ENCODE data around the gene IKZF3.

Gene IKZF3

DNA sequence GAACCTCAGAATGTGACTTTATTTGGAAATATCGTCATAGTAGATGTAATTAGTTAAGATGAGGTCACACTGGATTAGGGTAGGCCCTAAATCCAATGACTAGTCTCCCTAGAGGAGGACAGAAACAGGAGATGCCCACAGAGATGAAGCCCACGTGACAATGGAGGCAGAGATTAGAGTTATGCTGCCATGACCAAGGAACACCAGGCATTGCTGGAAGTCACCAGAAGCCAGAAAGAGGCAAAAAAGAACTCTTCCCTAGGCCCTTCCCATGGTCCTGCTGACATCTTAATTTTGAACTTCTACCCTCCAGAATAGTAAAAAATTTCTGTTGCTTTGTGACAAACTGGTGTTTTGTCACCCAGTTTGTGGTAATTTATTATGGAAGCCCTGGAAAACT, 49.6 kb downstream of the IKZF3 start:
- DNase-seq = no peak

DNA sequence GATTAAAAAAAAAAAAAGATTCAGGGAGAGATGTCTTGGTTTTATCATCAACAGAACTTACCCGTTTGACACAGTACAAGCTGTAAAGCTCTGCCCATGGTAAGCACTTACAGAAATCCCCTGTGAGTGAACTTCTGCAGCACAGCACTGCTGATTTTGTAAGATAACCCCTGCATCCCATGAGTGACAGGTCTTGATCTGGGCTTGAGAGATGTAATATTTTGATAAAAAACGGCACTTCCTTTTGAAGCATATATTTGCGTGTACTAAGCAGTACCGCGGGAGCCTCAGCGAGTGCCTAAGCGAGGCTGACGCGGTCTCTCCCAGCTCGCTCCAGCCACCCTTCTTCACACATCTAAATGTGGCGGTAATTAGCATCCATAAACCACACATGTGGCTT, 50.5 kb downstream of the IKZF3 start:
- no peak for DNase-seq

DNA sequence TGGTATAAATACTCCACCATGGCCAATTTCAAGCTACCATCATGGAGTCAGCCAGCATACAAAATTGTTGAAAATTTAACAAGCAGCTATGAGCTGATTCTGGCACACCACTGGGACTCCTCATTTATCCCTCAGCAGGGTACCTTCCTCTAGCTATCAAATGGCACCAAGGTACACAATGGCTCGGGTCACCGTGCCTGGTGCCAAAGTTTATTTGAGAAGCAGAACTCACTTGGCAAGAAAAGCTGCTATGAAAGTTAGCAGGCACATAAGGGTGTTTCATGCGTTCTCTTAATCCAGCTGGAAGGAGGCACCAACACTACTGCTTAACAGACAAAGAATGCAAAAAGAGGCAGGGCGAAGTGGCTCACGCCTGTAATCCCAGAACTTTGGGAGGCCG, 51.6 kb downstream of the IKZF3 start:
- DNase-seq = no peak

DNA sequence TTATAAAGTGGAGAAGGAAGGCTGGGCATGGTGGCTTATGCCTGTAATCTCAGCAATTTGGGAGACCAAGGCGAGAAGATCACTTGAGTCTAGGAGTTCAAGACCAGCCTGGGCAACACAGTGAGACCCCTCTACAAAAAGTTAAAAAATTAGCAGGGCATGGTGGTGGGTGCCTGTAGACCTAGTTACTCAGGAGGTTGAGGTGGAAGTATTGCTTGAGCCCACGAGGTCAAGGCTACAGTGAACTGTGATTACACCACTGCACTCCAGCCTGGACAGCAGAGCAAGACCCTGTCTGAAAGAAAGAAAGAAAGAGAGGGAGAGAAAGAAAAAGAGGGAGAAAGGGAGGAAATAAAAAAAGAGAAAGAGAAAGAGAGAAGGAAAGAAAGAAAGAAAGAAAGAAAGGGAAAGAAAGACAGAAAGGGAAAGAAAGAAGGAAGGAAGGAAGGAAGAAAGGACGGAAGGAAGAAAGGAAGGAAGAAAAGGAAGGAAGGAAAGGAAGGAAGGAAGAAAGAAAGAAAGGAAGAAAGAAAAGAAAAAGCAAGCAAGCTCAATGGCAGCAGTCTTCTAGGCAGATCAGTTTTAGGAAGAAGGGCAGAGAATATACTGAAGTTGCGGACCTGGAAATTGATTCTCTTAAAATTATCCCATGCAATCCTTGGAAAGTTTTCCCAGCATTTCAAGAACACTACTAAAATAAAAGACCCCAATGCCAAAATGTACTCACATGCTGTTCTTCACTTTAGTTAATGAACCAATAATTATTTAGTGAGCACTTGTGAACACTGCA, 53.0 kb downstream of the IKZF3 start:
- DNase-seq = no peak

DNA sequence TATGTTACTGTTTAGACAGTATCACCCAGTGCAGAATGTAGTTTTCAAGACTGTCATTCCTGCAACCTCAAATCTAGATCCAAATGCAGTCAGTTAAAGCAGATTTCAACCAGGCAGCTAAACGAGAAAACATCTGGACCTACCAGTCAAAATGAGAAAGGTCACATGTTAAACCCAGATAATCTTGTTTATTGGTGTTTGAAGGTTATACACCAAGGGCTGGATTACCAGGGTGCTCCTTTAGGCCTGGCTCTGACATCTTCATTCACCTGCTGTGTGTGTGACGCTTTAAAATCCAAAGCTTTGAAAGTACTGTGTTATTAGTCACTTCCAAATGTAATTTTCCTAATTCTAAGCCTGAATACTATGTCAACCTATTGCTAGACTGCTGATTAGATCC, 54.9 kb downstream of the IKZF3 start:
- no peak for DNase-seq

DNA sequence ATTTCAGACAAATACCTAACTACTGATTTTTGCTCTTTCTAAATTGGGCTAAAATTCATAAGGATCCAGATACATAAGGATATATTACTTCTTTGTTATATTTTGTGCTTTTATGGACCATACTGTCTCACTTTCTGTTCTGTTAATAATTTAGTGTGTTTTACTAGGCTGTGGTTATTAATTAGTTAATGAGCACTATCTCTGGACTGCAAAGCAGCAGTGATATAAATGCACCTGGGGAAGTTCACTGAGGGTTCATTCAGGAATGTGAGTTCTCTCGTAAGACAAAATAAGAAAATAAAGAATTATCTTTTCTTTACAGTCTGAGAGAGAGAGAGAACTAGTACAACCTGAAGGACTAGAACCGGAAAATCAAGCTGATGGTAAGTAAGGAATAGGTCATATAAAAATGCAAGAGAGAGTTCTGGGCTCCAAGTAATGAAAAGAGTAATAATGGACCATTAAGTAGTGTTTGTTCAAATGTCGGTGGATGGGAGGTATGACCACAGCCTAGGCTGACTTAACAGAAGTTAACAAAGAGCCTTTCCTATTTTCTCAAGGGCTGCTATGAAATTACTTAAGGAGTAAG, 55.6 kb downstream of the IKZF3 start:
- DNase-seq = no peak

DNA sequence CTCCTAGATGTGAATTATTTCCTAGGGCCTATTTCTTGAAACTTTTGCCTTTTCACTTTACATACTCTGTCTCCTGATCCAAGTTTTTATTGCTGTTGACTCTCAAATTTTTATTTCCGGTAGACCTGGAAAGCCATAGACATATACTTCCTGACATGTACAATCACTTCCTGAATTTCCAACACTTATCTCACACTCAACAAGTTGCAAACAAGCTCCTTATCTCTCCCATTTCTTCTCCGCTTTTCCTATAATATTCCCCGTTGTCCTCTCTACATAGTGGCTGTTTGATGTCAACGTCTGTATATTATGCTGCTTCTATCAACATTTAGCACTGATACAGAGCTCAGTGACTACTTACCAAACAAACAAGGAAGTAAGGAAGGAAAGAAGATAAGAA, 59.3 kb downstream of the IKZF3 start:
- DNase-seq = no peak

DNA sequence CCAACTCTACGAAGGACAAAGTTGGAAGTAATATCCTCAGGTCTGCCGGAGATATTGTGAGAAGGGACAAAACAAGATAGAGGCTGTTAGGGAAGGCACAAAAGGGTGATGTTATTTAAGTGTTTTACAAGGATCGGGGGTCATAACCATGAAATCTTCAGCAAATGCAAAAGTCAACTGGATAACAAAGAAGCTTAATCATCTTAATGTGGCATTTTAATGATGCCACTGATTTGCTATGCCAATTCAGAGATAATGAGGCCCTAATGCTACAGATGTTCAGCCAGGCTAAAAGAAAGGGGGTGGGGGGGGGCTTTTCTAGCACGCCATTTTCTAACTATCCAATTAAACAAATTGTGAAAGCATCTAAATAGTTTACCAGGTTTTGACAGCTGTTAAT, 63.1 kb downstream of the IKZF3 start:
- no peak for DNase-seq

DNA sequence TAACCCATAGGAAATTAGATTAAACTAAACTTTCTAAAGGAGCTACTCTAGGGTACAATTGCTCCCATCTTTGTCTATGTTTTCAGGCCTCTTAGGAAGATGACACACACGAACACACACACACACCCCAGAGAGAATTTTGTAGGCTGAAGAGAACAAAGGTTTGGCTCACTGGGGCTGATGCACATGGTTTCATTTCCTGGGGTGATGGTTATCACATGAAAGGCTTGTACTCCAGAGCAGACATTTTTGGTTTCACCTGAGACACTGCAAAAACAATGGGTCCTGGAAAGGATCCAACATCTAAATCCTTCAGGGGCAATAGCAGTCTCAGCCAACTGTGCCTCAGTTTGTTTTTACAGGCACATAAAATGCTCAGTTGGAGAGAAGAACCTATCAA, 63.6 kb downstream of the IKZF3 start:
- DNase-seq = no peak

DNA sequence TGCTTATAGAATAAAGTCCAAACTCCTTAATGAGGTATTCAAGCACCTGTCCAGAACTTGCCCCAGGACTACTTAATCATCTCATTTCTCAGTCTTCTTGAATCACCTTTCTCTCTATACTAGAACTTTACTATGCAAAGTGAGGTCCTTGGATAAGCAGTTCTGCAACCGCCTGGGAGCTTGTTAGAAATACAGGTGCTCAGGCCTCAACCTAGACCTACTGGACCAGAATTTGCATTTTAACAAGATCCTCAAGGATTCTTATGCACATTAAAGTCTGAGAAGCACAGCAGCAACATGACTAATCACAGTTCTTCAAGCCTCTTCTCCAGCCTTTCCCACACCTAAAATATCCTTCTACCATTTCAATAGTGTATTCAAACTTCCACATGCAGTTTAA, 64.7 kb downstream of the IKZF3 start:
- no peak for DNase-seq

DNA sequence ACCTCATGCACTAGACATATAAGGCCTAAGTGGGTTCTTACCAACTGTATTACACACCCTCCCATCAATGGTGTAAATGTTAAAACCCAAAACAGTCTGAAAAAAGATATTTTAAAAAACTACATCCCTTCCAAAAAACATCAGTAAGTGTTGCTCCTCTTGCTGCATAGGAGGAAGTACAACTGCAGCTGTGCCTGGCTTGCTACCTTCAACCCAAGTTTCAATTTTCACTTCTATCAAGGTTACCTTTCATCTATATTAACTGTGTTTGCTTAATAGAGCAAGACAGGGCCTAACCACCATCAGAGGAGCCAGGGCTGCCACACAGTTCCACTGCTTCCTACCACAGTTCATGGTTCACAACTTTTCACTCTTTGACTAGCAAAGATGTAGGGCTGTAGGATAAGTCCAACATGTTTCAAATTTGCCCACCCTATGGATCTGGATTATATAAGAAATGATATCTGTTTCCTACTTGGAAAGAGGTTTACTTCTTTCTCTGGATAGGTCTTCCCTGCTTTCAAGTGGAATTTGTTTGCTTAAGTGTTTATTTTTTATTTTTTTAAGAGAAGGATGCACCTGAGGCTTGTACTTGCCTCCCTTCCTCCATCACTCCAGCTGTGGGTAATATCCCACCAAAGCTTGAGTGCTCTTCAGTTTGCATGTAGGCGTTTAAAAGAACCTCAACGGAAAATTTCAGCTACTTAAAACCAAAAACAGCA, 69.7 kb downstream of the IKZF3 start:
- no peak for DNase-seq

DNA sequence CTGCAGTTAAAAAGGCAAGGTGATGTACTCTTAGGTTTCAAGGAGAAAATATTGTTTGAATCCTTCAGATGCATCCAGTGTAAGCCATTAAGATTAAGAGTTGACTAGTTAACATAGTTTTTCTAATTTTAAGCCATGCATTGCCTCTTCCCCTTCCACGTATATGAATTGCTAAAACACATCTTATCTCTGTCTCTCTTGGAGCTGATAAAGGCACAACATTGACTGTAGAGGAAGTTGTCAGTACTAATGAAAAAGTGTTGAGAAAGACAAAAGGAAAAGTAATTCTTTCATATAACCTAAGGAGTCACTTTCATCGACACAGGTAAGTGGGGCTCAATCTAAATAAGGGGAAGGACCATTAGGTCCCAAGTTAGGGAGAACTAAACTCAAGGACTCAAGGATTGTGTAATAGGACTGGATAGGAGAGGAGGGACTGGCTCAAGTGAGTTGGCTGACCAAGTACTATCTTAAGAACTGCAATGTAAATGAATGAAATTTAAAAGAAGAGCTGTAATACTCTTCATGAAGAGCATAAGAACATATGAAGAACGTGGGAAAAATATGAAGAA, 70.7 kb downstream of the IKZF3 start:
- DNase-seq = no peak

DNA sequence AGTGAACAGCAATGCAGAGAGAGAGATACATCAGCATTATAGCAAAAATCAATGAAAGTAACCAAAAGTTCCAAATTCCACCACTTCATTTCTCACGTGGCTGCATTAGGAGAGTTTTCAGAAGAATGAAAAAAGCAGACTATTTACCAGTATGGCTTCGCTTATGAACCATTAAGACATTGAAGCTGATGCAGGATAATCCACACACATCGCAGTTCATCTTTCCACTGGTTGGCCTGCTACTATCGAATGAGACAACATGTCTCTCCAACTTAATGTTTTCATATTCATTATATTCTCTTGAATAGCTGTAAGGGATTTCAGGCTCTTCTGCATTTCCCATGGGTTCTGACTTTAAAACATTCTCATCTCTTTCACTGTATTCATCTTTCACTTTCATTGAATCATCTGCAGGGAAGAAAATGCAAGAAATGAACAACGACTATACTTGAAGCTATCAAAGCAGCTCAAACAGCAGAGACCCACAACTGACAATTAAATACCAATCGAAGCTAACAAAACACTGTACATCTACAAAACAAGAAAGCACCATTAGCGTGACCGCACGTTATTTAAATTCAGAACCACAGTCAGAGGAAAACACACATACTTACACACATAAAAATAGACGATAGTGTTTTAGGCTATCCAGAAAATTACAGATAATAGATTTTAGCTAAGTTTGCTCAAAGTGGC, 71.4 kb downstream of the IKZF3 start:
- DNase-seq = no peak

DNA sequence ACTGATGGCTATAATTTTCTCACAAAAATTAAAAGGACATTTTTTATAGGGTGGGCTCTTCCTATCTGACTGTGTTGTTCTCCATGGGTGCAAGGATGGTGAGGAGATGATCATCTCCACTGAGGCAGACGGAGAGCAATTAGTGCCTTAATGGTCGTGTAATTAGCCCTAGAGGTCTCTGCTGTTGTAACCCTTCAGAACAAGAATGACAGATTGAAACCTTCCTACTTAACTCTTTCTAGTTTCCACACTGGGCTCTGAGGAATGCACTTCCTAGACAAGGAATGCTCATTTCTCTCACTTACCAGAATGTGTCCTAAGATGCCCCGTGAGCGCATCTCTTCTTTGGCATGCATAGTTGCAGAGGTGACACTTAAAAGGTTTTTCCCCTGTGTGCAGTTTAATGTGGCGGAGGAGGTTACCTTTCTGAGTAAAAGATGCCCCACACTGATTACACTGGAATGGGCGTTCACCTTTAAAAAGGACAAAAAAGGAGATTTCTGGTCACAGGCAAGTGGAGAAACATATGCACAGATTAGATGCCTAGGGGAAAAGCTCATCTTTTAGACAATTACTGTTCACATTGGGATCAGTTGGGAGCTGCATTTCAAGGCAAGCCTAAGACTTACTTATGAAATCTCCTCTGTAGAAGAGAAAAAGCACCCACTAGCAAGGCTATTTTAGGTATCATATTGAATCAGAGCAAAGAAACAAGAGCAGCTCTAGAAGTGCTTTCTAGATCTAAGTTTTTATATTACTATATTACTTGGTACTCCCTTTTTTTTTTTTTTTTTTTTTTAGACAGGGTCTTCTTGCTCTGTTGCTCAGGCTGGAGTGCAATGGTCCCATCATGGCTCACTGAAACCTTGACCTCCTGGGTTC, 72.8 kb downstream of the IKZF3 start:
- no peak for DNase-seq

DNA sequence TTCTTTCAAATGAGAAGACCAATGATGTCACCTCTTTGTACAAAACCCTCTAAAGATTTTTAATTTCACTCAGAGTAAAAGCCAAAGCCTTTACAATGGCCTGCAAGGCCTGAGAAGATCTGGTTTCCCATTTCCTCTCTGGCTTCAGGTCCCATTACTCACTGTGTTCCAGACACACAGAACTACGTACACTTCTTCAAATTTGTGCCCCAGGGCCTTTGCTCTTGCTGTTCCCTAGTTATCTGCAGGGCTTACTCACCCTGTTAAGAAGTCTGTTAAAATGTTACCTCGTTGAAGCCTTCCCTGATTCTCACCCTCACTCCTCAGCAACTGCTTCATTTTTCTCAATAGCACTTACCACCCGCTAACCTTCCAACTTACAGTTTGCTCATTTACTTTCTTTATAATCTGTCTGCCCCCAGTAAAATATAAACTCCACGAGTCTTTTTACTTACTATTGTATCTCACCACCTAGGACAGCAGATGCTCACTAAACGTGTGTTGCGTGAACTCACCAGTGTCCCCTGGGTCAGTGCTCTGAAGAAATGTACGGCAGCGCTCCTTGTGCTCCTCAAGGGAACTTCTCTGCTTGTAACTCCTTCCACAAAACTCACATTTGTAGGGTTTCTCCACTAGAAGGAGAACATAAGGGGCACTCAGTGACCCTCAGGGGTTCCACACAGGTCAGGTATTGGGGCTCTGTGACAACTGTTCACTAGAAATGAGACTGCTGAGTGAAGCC, 76.2 kb downstream of the IKZF3 start:
- DNase-seq = no peak

DNA sequence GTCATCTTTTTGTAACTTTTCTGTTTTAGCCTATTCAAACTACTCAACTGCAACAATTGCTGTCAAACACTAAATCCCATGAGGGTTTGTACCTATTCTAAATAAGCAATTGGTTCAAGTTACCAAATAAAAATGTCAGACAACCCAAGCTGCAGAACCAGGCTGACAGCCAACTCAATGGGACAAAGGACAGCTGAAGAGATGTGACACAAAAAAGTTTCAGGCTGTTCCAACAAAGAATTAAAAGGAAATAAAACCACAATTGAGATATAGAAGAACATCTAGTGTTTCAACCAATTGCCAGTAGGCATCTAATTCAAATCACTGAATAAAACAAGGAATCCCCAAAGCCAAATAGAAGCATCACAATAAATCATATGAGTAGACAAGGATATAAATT, 77.1 kb downstream of the IKZF3 start:
- DNase-seq = no peak

DNA sequence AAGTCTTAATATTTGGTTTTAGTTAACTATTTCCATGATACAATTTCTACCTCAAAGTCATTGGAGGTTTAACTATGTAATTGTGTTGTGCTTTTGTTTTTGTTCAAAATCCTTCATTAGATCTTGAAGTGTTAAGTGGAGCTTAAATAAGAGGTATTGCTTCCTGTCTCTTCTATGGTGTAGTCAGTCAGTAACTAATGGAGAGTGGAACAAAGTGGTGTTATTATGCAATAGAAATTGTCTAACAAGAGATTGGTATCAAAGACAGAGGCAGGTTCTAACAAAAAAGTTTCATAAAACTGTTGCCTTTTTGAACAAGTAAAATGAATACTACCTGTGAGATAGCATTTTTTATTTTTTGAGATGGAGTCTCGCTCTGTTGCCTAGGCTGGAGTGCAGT, 81.1 kb downstream of the IKZF3 start:
- no peak for DNase-seq

DNA sequence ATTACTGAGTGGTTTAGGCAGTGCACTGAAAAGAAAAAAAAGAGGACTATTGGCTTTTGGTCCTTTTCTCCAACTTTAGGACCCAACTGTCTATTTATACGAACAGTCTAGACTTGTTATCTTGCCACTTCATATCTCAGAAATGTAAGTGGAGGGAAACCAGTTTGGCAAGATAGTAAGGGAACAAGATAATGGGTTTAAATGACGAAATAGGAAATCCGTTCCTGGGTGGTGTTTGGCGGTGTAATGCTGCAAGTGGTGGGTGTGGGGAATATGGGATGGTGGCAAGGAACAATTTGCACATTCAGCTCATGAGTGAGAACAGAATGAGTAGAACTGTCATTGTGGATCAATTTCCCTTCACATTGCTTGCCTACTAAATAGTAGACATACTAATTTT, 81.6 kb downstream of the IKZF3 start:
- no peak for DNase-seq

DNA sequence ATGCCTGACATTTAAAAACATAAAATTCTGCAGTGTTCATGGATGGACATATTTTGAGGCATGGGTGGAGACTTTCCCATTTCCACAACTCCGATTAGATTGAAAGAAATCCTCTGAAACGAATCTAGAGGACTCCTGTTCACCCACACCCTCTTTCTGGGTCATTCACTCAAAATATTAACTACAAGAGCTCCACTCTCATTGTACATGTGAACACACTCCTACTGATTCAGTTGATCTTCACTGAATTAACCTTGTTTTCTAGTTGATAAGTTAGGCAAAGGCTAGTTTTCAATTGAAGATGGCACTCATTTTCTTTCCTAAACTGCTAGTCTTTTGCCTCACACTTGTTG, 82.3 kb downstream of the IKZF3 start:
- no peak for DNase-seq

DNA sequence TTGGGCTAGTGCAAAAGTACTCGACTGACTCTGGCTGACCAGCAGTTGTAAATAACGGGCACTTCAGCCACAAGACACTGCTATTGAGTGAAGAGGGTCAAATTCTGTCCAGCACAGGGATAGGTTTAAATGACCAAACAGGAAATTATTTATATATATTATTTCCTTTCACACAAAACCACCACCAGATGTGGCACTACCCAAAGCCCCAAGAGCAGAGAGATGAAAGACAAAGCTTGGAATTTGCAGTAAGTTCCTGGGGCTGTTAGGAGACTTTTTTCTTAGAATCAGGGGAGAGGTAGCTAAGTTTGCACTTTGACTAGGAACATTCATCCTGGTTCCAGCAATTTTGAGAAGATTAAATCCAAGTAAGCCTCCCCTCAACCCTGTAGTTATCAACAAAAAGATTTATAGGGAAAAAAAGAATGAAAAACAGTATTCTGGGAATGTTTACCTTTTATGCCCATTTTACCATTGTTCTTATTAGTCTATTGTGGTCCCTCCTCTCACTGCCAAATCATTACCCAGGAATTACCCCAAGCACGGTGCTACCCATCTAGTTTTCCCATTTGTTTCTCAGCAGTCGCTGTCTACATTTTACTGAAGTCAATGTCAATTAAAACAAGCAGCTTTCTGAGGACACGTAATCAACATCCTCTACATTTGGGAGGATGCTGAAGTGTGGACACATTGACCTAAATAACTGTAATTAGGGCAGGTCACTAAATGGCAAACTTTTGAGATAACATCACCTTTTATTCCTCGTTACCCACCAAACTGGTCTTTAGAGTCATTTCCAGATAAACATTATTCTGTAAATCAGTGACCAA, 82.9 kb downstream of the IKZF3 start:
- DNase-seq = no peak
